DMS114 treated with DMSO at 0.1 percent for 48 hours (cell line): ENCODE measurements around the gene FBXL17.

ENCODE experiments used
- DNase-seq: peaks from one replicate; lab custom pipeline; 2025; ENCODE audit not compliant: unreplicated experiment; lab: John Stamatoyannopoulos, UW

The FBXL17 gene

DNA sequence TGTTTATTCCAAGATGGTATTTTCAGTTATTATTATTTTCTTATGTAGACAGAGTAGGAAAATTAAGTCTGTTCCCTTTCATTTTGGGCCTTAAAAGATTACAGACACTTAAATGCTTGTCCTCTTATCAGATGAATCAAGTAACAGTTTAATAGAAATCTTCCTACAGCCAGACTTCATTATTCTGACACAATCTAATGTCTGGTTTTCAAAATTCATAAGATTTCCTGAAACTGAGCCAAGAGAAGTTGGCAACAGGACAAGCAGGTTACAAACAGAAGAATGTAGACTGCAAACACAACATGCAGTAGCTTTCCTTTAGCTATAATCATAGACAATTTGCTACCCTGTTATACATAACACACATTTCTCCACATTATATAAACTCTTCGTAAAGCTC is 130.5 kb downstream of the FBXL17 start:
- no peak for DNase-seq

DNA sequence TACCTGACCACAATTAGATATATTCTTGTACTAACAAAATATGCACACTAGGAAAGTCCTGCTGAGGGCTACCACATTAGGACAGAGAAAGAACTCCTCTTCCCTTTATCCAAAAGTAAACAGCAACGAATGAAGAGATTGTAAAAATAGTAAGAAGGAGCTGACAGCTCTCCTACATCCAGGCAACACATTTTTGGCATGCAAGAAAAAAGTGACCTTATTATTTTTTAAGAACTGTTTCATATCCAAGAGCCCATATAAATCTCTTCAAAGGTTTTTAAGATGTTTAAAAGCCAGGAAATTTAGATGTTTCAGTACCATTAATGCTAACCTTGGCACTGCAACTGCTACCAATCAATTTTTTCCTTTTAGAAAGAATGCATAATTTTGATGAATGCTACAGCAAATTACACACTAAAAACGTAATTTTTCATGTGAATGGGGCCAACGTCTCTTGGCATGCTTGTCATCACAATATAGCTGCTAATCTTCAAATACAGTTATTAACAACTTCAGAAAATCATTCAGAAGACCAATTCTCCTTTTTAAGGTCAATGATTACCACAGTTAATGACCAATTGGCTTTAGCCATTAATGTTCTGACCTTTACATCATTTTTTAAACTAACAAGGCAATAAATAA is 132.0 kb downstream of the FBXL17 start:
- no peak for DNase-seq

DNA sequence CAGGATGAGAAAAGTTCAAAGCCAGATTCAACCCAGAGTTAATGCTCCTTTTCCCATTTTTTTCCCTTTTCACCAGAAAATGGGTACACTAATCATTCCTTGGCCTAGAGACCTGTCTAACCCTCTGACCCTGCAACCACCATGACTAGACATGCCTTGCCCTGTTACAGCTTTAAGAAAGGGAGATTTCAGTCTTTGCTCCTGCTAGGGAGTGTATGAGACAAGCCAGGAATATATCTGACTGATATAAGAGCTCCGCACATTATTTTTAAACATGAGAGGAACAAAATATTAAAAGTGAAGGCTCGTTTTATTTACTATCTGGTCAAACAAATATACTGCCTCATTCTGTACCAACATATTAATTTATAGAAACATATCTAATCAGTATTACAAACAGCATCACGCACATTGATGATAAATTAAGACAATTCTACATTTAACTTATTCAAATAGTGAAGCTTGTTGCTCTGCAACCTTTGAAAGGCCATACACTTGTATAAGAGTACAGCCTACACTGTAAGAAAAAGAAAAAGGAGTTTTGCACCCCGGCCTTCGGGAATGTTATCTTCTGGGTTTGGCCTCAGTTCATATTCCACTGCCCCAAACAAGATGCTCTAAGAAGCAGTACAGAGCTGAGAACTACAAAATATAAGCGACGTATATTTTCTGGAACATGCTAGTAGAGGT is 132.7 kb downstream of the FBXL17 start:
- DNase-seq = no peak

DNA sequence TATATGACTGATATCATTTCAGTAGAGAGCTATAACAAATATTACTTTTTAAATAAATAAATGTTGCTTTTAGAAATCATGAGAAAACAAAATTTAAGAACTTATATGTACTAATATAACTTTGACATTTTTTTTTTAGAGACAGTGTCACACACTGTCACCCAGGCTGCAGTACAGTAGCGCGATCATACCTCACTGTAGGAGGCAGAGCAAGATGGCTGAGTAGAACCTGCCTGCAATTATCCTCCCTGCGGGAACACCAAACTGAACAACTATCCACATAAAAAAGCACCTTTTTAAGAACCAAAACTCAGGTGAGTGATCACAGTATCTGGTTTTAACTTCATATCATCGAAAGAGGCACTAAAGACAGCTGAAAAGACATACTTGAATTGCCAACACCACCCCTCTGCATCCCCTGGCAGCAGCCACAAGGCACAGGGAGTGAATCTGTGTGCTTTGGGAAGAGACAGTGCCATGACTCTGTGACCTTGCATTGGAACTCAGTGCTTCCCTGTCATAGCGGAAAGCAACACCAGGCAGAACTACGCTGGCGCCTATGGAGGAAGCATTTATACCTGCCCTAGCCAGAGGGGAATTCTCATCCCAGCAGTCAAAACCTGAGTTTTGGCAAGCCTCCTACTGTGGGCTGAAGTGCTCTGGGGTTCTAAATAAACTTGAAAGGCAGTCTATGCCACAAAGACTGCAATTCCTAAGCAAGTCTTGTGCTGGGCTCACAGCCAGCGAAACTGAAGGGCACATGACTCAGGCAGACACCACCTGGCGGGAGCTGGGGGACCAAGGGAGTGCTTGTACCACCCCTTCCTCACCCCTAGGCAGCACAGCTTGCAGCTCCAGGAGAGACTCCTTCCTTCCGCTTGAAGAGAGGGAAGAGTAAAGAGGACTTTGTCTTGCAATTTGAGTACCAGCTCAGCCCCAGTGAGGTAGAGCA is 142.7 kb downstream of the FBXL17 start:
- DNase-seq = no peak

DNA sequence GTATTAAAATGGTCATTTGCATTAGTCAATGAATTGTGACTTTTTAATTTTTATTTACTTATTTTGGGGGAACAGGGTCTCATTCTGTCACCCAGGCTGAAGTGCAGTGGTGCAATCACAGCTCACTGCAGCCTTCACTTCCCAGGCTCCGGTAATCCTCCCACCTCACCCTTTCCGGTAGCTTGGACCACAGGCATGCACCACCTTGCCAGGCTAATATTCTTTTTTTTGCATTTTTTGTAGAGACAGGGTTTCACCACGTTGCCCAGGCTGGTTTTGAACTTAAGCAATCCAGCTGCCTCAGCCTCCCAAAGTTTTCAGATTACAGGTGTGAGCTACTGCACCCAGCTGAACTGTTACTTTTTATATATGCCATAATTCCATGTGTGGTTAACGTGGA is 143.4 kb downstream of the FBXL17 start:
- DNase-seq = no peak

DNA sequence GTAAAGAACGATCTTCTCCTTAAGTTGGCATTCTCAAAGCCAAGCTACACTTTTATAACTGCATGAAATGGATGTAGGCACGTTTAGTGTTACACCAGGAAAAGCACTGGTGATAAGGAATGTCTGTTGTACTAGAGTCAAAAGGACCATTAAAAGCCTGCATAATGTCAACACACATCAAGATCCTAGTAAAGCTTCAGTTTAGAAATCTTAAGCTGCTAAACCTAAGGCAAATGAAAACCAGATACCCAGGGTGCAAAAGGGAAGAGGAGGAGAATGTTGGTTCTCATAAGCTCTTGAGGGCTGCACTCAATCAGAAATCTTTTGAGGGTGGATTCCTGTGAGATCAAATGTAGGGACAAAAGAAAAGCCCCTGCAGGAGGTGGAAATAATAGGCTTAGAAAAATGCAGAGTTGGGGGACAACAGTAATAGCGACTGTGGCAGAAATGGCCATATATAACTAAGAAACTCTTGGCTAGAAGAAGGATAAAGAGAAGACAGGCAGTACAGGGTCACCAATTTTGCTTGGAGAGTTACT is 148.2 kb downstream of the FBXL17 start:
- no peak for DNase-seq

DNA sequence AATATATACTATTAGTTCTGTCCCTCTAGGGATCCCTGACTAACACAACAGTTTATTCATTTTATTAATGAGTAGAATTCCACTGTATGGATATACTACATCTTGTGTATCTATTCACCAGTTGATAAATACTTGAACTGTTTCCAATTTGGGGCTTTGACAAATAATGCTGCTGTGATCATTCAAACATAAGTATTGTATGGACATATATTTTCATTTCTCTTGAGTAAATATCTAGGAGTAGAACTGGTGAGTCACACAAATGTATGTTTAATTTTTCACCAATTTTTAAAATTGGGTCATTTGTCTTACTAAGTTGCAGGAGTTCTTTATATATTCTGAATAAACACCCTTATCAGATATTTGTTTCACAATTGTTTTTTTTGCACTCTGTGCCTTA is 149.1 kb downstream of the FBXL17 start:
- no peak for DNase-seq

DNA sequence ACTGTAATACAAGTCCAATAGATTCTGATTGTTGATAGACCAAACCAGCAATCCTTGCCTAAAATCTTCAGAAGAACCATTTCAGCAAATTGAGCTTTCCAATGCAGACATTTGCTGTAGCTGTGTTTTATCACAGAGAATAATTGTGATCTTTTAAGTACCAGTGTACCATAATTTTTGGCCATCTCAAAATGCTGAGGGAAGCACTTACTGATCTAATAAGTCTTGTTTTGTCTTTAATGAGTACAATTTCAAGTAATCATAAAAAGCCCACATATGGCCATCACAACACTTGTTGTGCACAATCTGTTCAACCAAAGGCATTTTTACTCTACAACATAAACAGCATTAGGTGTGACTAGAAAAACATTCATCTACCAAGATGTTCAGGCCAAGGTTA is 159.9 kb downstream of the FBXL17 start:
- DNase-seq = no peak

DNA sequence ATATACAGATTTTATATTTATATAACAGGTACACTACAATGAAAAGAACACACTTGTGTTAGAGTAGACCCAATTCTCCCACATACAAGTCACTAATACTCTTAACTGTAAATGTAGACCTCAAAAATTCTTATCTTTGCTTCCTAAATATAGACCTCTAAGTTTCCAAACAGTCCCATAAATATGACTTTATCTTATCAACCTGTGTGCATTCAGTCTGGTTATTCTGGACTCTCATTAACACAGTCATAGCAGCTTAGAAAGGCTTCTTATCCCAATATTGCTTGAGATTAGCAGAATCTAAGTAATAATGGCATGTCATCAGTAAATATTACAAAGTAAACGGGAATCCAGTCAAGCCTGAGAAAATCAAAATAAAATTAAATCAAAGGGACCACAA is 161.1 kb downstream of the FBXL17 start:
- DNase-seq = no peak

DNA sequence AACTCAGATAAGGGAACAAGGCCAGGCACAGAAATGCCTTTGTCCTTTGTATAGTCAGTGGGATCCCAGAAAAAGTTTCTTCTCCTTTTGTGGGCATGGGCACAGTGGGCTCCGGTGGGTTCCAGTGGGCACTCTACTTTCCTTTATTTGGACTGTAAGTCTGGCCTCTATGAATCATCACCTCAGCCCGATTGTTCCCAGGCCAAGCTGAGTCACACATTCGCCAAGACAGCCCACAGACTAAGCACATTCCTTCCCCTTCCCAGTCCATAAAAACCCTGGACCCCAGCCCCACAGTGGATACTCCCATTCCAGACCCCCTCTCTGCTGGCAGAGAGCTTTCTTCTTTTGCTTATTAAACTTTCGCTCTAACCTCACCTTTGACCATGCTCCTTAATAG is 165.0 kb downstream of the FBXL17 start:
- DNase-seq = no peak

DNA sequence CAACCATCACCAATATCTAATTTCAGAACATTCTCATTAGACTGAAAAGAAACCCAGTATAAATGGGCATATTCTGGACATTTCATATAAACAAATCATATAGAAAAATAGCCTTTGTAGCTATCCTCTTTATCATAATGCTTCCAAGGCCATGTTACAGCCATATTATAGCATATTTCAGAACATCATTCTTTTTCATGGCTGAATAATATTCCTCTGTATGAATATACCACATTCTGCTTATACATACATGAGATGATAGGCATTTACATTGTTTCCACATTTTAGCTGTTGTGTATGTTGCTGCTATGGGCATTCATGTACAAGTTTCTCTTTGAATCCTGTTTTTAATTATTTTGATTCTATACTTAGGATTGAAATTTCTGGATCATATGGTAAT is 167.0 kb downstream of the FBXL17 start:
- DNase-seq = no peak

DNA sequence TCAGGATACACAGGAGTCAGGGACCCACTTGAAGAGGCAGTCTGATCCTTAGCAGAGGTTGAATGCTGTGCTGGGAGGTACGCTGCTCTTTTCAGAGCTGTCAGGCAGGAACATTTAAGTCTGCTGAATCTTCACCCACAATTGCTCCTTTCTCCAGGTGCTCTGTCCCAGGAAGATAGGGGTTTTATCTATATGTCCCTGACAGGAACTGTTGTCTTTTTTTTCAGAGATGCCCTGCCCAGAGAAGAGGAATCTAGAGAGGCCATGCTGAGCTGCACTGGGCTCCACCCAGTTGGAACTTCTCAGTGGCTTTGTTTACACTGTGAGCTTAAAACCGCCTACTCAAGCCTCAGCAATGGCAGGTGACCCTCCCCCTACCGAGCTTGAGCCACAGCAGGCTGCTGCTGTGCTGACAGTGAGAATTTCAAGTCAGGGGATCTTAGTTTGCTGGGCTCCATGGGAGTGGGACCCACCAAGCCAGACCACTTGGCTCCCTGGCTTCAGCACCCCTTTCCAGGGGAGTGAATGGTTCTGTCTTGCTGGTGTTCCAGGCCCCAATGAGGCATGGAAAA is 169.0 kb downstream of the FBXL17 start:
- DNase-seq = no peak

DNA sequence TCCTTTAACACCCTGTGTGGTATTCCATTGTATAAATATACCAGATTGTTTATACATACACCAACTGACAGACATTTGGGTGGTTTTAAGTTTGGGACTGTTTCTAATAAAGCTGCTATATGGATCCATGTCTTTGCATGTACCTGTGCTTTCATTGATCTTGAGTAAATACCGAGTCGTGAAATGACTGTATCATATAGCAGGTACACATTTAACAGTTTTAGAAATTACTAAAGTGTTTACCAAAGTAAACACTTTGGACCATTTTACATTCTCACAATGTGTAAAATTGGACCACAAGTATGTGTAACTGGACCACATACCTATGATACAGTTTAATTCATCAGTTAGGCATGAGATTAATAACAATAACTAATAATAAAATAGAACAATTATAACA is 175.2 kb downstream of the FBXL17 start:
- no peak for DNase-seq

DNA sequence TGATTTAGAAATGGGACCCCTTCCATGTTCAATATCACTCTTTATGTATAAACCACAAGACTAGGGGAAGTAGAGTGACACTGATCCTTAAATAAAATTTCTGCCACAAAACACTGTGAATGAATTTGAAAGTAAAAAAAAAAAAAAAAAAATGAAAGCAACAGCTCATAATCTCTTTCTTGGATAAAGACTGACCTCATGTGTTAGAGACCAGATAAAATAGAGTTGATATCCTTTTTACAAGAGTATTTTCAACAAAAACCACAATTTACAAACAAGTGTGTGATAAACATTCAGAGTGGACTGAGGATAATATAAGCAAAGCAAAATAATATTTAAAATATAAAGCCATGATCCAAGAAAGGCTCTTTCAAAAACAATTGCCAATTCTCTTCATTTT is 180.2 kb downstream of the FBXL17 start:
- DNase-seq = no peak

DNA sequence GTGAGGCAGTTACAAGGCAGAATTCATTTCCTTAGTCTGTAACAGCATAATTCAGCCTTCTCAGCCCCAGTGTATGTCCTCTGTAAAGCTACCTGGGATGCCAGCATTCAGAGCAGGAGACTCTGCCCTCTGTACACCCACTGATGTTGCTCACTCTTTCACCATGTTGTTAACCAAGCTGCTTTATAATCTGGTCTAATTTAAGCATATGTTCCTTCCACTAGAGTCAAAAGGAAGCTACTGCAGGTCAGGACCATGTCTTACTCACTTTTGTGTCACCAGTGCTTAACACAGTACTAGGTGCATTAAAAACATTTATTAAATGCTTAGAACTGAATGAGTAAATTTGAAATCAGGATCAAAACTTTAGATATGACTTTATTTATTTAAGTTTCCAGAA is 185.6 kb downstream of the FBXL17 start:
- no peak for DNase-seq

DNA sequence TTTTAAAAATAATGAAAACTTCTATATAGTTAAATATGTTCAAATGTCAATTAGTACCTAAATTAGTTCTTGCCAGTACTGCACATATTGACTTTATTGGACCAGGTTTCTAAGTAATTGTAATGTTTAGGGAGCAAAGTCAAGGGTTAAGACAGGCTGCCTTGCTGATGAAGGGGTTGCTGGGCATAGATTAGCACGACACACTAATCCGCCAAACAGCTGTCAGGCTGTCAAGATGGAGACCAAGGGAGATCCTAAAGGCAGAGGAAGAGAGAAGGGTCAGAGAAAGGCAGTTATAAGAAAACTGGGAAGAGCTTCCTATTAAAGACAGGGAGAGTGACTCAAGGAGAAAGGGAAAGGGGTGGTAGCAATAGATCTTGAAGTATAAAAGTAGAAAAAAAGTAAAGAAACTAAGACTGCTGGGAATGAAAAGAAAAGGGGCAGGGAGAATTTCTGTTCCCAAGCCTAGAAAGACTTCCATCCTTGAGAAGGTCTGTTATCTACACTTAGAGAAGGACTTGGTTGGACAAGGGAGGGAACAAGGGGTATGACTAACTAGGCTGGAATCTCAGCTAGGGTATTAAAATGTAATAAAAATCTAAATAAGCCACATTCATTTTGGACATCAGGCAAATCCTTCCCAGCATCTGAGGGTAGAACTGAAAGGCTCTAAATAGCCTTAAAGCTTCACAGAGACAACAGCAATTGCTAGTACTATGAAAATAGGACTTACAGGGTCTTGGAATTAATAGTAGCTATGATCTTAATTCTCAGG is 188.7 kb downstream of the FBXL17 start:
- no peak for DNase-seq

DNA sequence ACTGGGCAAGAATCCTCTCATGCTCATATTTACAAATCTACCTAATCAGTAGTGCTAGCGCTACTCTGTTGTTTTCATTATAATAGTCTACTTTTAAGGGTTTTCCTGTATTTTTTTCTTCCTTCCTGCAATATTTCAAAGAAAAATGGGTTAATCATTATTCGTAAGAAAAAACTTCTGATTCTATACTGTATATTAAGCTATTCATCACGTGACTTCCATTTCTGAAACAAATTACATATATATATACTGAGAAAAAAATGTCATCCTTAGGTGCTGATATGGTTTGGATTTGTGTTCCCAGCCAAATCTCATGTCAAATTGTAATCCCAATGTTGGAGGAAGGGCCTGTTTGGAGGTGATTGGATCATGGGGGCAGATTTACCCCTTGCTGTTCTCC is 197.0 kb downstream of the FBXL17 start:
- no peak for DNase-seq

DNA sequence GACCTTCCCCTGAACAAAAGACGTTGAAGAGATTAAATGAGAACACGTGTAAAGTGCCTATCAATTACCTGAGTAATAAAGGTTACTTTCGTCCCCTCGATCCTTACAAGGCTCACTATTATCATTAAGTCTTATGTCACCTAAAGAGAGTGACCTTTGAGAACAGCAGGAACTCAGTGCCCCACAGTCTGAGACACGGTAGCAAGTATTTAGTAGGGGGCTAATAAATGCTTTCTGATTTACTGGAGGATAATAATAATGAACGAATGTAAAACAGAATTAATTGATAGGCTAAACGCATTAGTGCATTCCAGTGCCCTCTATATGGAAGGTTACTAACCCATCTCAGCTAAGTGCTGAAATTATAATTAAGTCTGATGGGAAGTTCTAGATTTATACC is 199.9 kb downstream of the FBXL17 start:
- no peak for DNase-seq

DNA sequence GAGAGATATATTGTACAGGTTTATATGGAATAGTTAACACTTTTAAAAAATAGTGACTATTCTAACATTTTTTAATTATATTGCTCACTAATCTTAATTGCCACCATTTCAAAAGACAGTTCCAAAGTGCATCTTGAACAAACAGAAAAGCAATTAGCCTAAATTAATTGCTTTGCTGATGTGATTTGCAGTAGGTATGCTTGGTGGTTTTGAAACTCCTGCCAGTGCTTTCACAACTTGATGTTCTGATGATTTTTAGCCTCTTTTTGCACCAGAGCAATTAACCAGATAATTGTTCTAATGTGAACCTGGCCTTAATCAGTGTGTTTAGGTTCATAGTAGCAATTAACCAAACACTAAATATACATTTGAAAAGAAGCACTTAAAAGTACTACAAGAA is 207.6 kb downstream of the FBXL17 start:
- no peak for DNase-seq

DNA sequence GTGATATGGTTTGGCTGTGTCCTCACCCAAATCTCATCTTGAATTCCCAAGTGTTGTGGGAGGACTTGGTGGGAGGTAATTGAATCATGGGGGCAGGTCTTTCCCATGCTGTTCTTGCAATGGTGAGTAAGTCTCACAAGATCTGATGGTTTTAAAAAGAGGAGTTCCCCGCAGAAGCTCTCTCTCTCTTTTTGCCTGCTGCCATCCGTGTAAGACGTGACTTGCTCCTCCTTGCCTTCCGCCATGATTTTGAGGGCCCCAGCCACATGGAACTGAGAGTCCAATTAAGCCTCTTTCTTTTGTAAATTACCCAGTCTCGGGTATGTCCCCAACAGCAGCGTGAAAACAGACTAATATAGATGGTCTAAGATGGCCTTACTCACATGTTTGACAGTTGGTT is 210.1 kb downstream of the FBXL17 start:
- DNase-seq = no peak

DNA sequence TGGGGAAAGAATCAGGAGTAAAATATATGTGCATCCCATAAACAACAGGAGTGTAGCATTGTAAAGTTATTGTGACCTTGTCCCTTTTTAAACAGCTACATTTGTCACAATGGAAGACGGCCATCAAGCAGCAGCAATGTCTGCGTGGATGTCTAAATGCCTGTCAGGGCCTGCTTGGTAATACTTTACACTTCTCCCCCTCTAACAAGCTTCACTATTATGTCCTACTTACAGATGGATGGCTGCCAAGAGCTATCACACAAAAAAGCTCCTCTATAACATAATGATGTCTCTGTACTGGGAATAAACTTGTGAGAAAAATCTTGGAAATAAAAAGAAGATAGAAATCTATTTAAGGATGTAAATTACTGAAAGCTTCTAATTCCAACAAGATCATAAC is 213.0 kb downstream of the FBXL17 start:
- no peak for DNase-seq
